Neural cell (in vitro differentiated cells): ENCODE data around the gene ARHGAP42.

ENCODE experiments used
- CTCF ChIP-seq: fragments of 450-650 bp; IDR thresholded peaks from 2 replicates; pipeline ENCODE4 v1.5.1; 2014; ENCODE audit warnings: antibody characterized with exemption, mild to moderate bottlenecking, moderate library complexity; ENCODE audit not compliant: poor library complexity, severe bottlenecking
- EP300 ChIP-seq: fragments of 450-650 bp; conservative IDR thresholded peaks from 2 replicates; pipeline ENCODE4 v1.6.1; 2014; ENCODE audit warnings: antibody characterized with exemption, mild to moderate bottlenecking, moderate library complexity; ENCODE audit not compliant: poor library complexity, severe bottlenecking
- EZH2 ChIP-seq: fragments of 200-600, 300-800 bp; shearing (Covaris generic), sonication (generic); IDR thresholded peaks from 2 replicates; pipeline ENCODE4 v1.6.1; 2014; ENCODE audit warnings: antibody characterized with exemption, low read length, borderline replicate concordance, mild to moderate bottlenecking; ENCODE audit not compliant: insufficient read depth, poor library complexity, severe bottlenecking
- MXI1 ChIP-seq: fragments of 450-650 bp; conservative IDR thresholded peaks from 2 replicates; pipeline ENCODE4 v1.6.1; 2014; ENCODE audit warnings: antibody characterized with exemption, mild to moderate bottlenecking; ENCODE audit not compliant: poor library complexity, severe bottlenecking
- POLR2AphosphoS5 ChIP-seq: IDR thresholded peaks from 2 replicates; pipeline ENCODE4 v1.6.1; 2012
- RAD21 ChIP-seq: fragments of 450-650 bp; conservative IDR thresholded peaks from 2 replicates; pipeline ENCODE4 v1.6.1; 2014; ENCODE audit warnings: antibody characterized with exemption, mild to moderate bottlenecking, moderate library complexity
- REST ChIP-seq: IDR thresholded peaks from 2 replicates; pipeline ENCODE4 v1.6.1; 2012; ENCODE audit warnings: borderline replicate concordance
- SMC3 ChIP-seq: fragments of 450-650 bp; conservative IDR thresholded peaks from 2 replicates; pipeline ENCODE4 v1.6.1; 2014; ENCODE audit warnings: antibody characterized with exemption, mild to moderate bottlenecking, moderate library complexity; ENCODE audit not compliant: poor library complexity
- TAF1 ChIP-seq: IDR thresholded peaks from 2 replicates; pipeline ENCODE4 v1.6.1; 2012; ENCODE audit warnings: low read depth

- TF ChIP-seq CTCF, result no peak
- TF ChIP-seq EZH2, result no peak
- no peak for TF ChIP-seq POLR2AphosphoS5
- TF ChIP-seq EP300, result no peak
- no peak for TF ChIP-seq REST
- TF ChIP-seq RAD21, result no peak
- TF ChIP-seq MXI1, result no peak
- no peak for TF ChIP-seq TAF1
- no peak for TF ChIP-seq SMC3
Measured at GRCh38 chr11:100667449-100667848, 19.6 kb upstream of the ARHGAP42 start.
